ENCODE data around the gene CRIP2. TPM values are rescaled to one million over a fixed set of nuclear protein-coding genes. Genes with fewer than 3 reads are reported as not detected.

The CRIP2 gene
- total RNA-seq, 1 donor from 2014 or later = 78.5 TPM

GRCh38 chr14:105432657-105433056 lies 42.0 kb upstream of the CRIP2 start:
- peaks cover 10% of the 10 kb centered on the region for H3K9me3 Mint-ChIP-seq (ENCODE audit: unreplicated experiment)
- no peak for DNase-seq
- no peak overlapping the region for H3K4me3 Mint-ChIP-seq (ENCODE audit: unreplicated experiment)
- H3K27me3 Mint-ChIP-seq (ENCODE audit: unreplicated experiment) = no peaks in the 10 kb centered on the region
- H3K4me1 Mint-ChIP-seq (ENCODE audit: low read depth, unreplicated experiment) = no peaks in the 10 kb centered on the region
- no peak overlapping the region for H3K27ac Mint-ChIP-seq (ENCODE audit: unreplicated experiment)
- TF ChIP-seq CTCF (IDR thresholded peaks at IDR 0.05; ENCODE audit: partially characterized antibody, unreplicated experiment) = no peak
- peaks cover 20% of the 10 kb centered on the region for H3K36me3 Mint-ChIP-seq (ENCODE audit: unreplicated experiment)

GRCh38 chr14:105433161-105433605 lies 41.4 kb upstream of the CRIP2 start:
- peaks cover 20% of the 10 kb centered on the region for H3K36me3 Mint-ChIP-seq (ENCODE audit: unreplicated experiment)
- no peak for TF ChIP-seq CTCF (IDR thresholded peaks at IDR 0.05; ENCODE audit: partially characterized antibody, unreplicated experiment)
- H3K27ac Mint-ChIP-seq (ENCODE audit: unreplicated experiment) = no peak overlapping the region
- H3K4me1 Mint-ChIP-seq (ENCODE audit: low read depth, unreplicated experiment) = no peaks in the 10 kb centered on the region
- DNase-seq = no peak
- H3K27me3 Mint-ChIP-seq (ENCODE audit: unreplicated experiment) = no peaks in the 10 kb centered on the region
- H3K9me3 Mint-ChIP-seq (ENCODE audit: unreplicated experiment) = peaks cover 10% of the 10 kb centered on the region
- H3K4me3 Mint-ChIP-seq (ENCODE audit: unreplicated experiment) = no peak overlapping the region

GRCh38 chr14:105436402-105436801 lies 38.2 kb upstream of the CRIP2 start:
- no peak overlapping the region for H3K27ac Mint-ChIP-seq (ENCODE audit: unreplicated experiment)
- H3K9me3 Mint-ChIP-seq (ENCODE audit: unreplicated experiment) = peaks cover 10% of the 10 kb centered on the region
- no peak for DNase-seq
- H3K36me3 Mint-ChIP-seq (ENCODE audit: unreplicated experiment) = peaks cover 15% of the 10 kb centered on the region
- peaks cover 4% of the 10 kb centered on the region for H3K4me1 Mint-ChIP-seq (ENCODE audit: low read depth, unreplicated experiment)
- peaks cover 2% of the 10 kb centered on the region for H3K27me3 Mint-ChIP-seq (ENCODE audit: unreplicated experiment)
- no peak for TF ChIP-seq CTCF (IDR thresholded peaks at IDR 0.05; ENCODE audit: partially characterized antibody, unreplicated experiment)
- no peak overlapping the region for H3K4me3 Mint-ChIP-seq (ENCODE audit: unreplicated experiment)

- Mint-ChIP-seq H3K9me3 (ENCODE audit: unreplicated experiment) (peaks cover 13% of the 10 kb centered on the region), H3K27me3 (ENCODE audit: unreplicated experiment) (peaks cover 5% of the 10 kb centered on the region), H3K27ac (ENCODE audit: unreplicated experiment) (no peak overlapping the region), H3K36me3 (ENCODE audit: unreplicated experiment) (peaks cover 15% of the 10 kb centered on the region), H3K4me1 (ENCODE audit: low read depth, unreplicated experiment) (peaks cover 4% of the 10 kb centered on the region), H3K4me3 (ENCODE audit: unreplicated experiment) (no peak overlapping the region)
- TF ChIP-seq CTCF (IDR thresholded peaks at IDR 0.05; ENCODE audit: partially characterized antibody, unreplicated experiment) = no peak
- no peak for DNase-seq
Measured at GRCh38 chr14:105436891-105437722, 37.5 kb upstream of the CRIP2 start.
